Uterus (tissue), 2 donors: ENCODE measurements around the gene BICDL1.

Source experiments
- POLR2A ChIP-seq, 2 donors: fragments of 450-650 bp; IDR thresholded peaks; one replicate each; pipeline ENCODE4 v1.6.1; 2016; ENCODE audit warnings: antibody characterized with exemption in 2 of 2, mild to moderate bottlenecking in 1 of 2, moderate library complexity in 1 of 2
- TF ChIP-seq, protein P1 (sequence below), 4 experiments: fragments of 200-600 bp in 2 of 4; fragments of 450-650 bp in 2 of 4; sonication (generic) in 2 of 4; IDR thresholded peaks; one replicate each; pipeline ENCODE4 v1.5.1; 2016 to 2019; ENCODE audit warnings: antibody characterized with exemption in 4 of 4, mild to moderate bottlenecking in 2 of 4, moderate library complexity in 1 of 4

DNA sequence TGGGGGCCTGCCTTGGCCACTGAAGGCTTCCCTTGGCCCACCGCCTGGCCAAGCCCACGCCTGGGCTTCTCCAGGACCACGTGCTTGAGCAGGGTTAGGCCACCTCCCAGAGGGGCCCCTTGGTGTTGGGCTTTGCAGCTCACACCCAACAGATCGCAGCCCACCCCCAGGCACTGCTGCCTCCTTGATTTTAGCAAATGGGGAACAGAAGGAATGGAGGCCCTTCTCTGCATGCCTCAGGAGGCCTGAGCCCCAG lies 104.2 kb downstream of the BICDL1 start:
- TF ChIP-seq POLR2A (IDR thresholded peaks at IDR 0.05): no peak
- TF ChIP-seq, protein P1, sequence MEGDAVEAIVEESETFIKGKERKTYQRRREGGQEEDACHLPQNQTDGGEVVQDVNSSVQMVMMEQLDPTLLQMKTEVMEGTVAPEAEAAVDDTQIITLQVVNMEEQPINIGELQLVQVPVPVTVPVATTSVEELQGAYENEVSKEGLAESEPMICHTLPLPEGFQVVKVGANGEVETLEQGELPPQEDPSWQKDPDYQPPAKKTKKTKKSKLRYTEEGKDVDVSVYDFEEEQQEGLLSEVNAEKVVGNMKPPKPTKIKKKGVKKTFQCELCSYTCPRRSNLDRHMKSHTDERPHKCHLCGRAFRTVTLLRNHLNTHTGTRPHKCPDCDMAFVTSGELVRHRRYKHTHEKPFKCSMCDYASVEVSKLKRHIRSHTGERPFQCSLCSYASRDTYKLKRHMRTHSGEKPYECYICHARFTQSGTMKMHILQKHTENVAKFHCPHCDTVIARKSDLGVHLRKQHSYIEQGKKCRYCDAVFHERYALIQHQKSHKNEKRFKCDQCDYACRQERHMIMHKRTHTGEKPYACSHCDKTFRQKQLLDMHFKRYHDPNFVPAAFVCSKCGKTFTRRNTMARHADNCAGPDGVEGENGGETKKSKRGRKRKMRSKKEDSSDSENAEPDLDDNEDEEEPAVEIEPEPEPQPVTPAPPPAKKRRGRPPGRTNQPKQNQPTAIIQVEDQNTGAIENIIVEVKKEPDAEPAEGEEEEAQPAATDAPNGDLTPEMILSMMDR (IDR thresholded peaks at IDR 0.05): no peak
